ENCODE data around the gene ANKRD55.
"Not testable (repeated sequence)": the region's sequence is repeated elsewhere in the genome, so short reads cannot be mapped to it uniquely, and the experiment has no call there.

The ANKRD55 gene

DNA sequence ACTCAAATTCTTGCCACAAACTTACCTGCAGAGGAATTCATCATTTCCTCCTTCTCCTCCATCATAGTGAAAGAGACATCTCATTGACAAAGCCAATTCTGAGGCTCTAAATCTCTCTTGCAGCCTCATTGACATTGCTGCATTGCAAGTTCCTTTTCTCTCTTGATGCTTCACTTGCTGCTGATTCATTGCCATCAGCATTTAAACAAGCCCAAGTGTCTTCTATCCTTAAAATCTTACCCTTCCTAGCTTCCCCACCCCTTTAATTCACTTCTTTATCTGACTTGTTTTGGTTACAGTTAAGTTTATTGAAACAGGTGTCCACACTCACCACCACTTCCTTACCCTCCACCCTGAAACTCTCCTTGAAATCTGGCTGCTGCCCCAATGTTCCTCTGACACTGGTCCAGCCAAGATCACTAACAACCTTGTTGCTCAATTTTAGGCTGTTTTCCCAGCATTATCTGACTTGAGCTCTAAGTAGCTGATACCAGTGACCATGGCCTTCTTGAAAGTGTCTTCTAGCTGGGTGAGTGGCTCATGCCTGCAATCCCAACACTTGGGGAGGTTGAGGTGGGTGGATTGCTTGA lies 152.0 kb downstream of the ANKRD55 start:
- H3K4me3 ChIP-seq (ENCODE audit: low read length); H3K27ac ChIP-seq (ENCODE audit: low read length); DNase-seq (ENCODE audit: low read depth, low spot score): not testable (repeated sequence)

DNA sequence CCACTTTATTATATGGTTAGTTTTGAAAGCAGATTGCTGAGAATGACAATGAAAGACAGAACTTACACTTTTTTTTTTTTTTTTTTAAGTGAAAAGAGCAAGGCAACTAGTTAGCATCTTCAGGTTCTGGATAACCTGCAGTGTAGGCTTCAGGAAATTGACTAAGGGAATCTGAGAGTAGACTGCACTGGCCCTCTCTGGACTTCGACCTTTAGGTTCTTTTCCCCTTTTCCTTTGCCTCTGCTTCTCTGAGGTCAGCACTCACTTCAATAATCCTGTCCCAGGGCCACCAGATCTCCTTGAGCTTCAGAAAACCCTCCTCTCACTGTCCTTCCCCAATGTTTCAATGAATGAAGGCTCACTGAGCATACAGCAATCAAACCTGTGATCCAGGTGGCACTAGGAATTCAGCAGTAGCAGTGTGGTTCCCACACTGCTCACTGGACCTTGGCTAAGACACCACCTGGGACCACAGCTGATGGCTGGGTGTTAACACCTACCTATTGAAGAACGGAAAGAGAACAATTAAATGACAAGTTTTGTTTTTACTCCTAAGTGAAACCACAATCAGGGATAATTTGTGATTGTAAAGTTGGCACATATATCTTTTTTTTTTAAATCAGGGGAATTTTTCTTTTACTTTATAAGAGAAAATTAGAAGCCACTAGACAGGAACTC lies 152.6 kb downstream of the ANKRD55 start:
- H3K27ac ChIP-seq (ENCODE audit: low read length), result no peak overlapping the region
- H3K27me3 ChIP-seq (ENCODE audit: control insufficient read depth, insufficient read depth, low read length), result no peaks in the 10 kb centered on the region
- no peaks in the 10 kb centered on the region for H3K9me3 ChIP-seq (ENCODE audit: control insufficient read depth, insufficient read depth, low read length)
- H3K36me3 ChIP-seq (ENCODE audit: control insufficient read depth, insufficient read depth, low read length), result no peaks in the 10 kb centered on the region
- no peaks in the 10 kb centered on the region for H3K4me1 ChIP-seq (ENCODE audit: control insufficient read depth, insufficient read depth, low read length)
- no peak overlapping the region for H3K4me3 ChIP-seq (ENCODE audit: low read length)
- no peak for DNase-seq (ENCODE audit: low read depth, low spot score)
- no CpG with 5 or more reads among the region's 2 CpGs for WGBS (ENCODE audit: insufficient coverage, insufficient read length)

More for the DNA sequence above, 152.0 kb downstream of the ANKRD55 start:
- H3K36me3 ChIP-seq (ENCODE audit: control insufficient read depth, insufficient read depth, low read length); H3K27me3 ChIP-seq (ENCODE audit: control insufficient read depth, insufficient read depth, low read length); H3K9me3 ChIP-seq (ENCODE audit: control insufficient read depth, insufficient read depth, low read length); H3K4me1 ChIP-seq (ENCODE audit: control insufficient read depth, insufficient read depth, low read length): not testable (repeated sequence)

GRCh38 chr5:56079157-56079500 lies 154.0 kb downstream of the ANKRD55 start:
- not testable (repeated sequence) for DNase-seq (ENCODE audit: low read depth, low spot score); H3K36me3 ChIP-seq (ENCODE audit: control insufficient read depth, insufficient read depth, low read length); H3K27ac ChIP-seq (ENCODE audit: low read length); H3K9me3 ChIP-seq (ENCODE audit: control insufficient read depth, insufficient read depth, low read length); H3K27me3 ChIP-seq (ENCODE audit: control insufficient read depth, insufficient read depth, low read length); H3K4me3 ChIP-seq (ENCODE audit: low read length); H3K4me1 ChIP-seq (ENCODE audit: control insufficient read depth, insufficient read depth, low read length)
- WGBS (ENCODE audit: insufficient coverage, insufficient read length), result no CpG with 5 or more reads among the region's 5 CpGs

DNA sequence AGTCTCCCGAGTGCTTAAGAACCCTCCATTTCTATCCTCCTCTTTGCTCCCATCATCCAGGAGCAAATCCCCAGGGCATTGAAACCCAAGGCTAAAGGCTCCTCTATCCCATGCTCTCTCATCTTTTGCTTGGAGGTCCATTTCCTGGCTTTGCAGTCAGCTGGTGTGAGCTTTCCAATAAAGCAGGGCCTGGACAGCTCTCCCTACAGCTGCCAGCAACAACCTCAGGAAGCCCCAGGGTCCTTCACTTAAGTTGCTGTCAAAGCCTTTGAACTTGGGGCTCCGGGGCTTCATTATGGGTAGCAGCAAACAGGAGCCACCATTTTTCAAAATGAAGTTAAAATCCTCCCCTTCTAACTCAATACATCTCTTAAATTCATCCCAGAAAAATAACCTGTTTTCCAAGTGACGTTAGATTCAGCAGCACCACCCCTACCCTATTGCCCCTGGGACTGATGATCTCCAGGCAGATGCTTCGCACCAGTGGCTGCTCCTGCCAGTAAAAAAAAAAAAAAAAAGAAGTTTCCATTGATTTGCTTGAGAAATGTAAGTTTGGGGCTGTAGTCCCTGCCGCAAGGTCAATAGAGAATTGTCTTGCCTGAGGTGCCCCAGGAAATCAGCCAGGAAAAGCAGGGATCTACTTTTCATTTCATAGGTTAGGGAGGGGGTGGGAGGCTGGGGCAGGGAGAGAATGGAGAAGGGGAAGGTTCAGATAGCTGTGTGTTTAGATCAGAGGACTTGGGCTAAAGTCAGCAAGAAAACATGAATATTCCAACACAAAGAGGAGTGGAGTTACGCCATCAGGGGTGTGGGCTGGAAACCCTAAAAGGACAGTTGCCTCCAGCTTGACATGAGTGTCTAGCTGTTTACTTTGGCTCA lies 154.6 kb downstream of the ANKRD55 start:
- Histone ChIP-seq H3K36me3 (ENCODE audit: control insufficient read depth, insufficient read depth, low read length) (no peaks in the 10 kb centered on the region), H3K9me3 (ENCODE audit: control insufficient read depth, insufficient read depth, low read length) (no peaks in the 10 kb centered on the region), H3K27me3 (ENCODE audit: control insufficient read depth, insufficient read depth, low read length) (no peaks in the 10 kb centered on the region), H3K4me1 (ENCODE audit: control insufficient read depth, insufficient read depth, low read length) (no peaks in the 10 kb centered on the region), H3K4me3 (ENCODE audit: low read length) (no peak overlapping the region), H3K27ac (ENCODE audit: low read length) (no peak overlapping the region)
- no peak for DNase-seq (ENCODE audit: low read depth, low spot score)
- no CpG with 5 or more reads among the region's 6 CpGs for WGBS (ENCODE audit: insufficient coverage, insufficient read length)

- H3K27ac ChIP-seq (ENCODE audit: low read length), result no peak overlapping the region
- DNase-seq (ENCODE audit: low read depth, low spot score), result no peak
Observed at GRCh38 chr5:56077796-56078233, 155.3 kb downstream of the ANKRD55 start.

GRCh38 chr5:56076486-56076885 lies 156.6 kb downstream of the ANKRD55 start:
- no CpG with 5 or more reads among the region's 3 CpGs for WGBS (ENCODE audit: insufficient coverage, insufficient read length)
- Histone ChIP-seq H3K27ac (ENCODE audit: low read length) (no peak overlapping the region), H3K4me3 (ENCODE audit: low read length) (no peak overlapping the region), H3K4me1 (ENCODE audit: control insufficient read depth, insufficient read depth, low read length) (no peaks in the 10 kb centered on the region), H3K27me3 (ENCODE audit: control insufficient read depth, insufficient read depth, low read length) (no peaks in the 10 kb centered on the region), H3K36me3 (ENCODE audit: control insufficient read depth, insufficient read depth, low read length) (no peaks in the 10 kb centered on the region), H3K9me3 (ENCODE audit: control insufficient read depth, insufficient read depth, low read length) (no peaks in the 10 kb centered on the region)
- DNase-seq (ENCODE audit: low read depth, low spot score), result no peak

More at GRCh38 chr5:56077796-56078233, 155.3 kb downstream of the ANKRD55 start:
- WGBS (ENCODE audit: insufficient coverage, insufficient read length), result no CpG with 5 or more reads among the region's 7 CpGs
- Histone ChIP-seq H3K4me3 (ENCODE audit: low read length) (no peak overlapping the region), H3K9me3 (ENCODE audit: control insufficient read depth, insufficient read depth, low read length) (no peaks in the 10 kb centered on the region), H3K36me3 (ENCODE audit: control insufficient read depth, insufficient read depth, low read length) (no peaks in the 10 kb centered on the region), H3K4me1 (ENCODE audit: control insufficient read depth, insufficient read depth, low read length) (no peaks in the 10 kb centered on the region), H3K27me3 (ENCODE audit: control insufficient read depth, insufficient read depth, low read length) (no peaks in the 10 kb centered on the region)

GRCh38 chr5:56075361-56075760 lies 157.8 kb downstream of the ANKRD55 start:
- Histone ChIP-seq H3K4me1 (ENCODE audit: control insufficient read depth, insufficient read depth, low read length) (no peaks in the 10 kb centered on the region), H3K36me3 (ENCODE audit: control insufficient read depth, insufficient read depth, low read length) (no peaks in the 10 kb centered on the region), H3K9me3 (ENCODE audit: control insufficient read depth, insufficient read depth, low read length) (no peaks in the 10 kb centered on the region), H3K27ac (ENCODE audit: low read length) (no peak overlapping the region), H3K27me3 (ENCODE audit: control insufficient read depth, insufficient read depth, low read length) (no peaks in the 10 kb centered on the region), H3K4me3 (ENCODE audit: low read length) (no peak overlapping the region)
- WGBS (ENCODE audit: insufficient coverage, insufficient read length), result no CpG with 5 or more reads among the region's 2 CpGs
- no peak for DNase-seq (ENCODE audit: low read depth, low spot score)

DNA sequence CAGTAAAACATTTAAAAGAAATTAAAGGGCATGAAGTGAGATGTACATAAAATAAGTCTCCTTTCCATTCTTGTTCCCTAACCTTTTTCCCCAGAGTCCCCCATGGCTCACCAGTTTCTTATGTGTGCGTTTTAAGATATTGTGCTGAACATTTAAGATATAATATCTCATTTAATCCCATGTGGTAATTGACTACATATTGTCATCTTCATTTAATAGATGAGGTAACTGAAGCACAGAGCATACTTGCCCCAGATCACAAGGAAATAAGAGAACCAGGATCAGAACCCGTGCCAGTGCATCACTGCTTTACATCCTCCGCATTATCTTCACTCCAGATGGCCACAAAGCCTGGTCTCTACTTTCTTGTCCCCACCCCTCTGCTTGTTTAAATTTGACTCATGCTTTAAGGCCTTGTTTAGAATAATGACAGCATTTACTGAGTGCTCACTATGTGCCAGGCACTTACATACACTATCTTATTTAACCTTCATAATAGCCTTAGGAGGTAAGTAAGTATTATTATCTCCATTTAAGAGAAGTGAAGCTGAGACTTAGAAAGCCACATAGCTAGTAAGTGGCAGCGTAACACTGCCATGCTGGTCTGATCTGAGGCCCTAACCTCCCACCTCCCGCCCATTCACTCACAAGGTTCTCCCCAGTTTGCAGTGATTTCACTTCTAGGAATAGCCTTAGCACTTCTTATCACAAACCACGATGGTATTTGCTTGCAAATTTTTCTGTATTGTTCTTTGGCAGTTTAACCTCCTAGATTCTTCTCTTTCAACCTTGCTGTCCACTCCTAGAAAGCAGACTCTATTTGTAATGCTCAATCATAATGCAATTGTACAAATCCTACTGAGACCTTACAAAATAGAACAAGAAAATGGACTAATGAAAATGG lies 160.0 kb downstream of the ANKRD55 start:
- DNase-seq (ENCODE audit: low read depth, low spot score), result no peak
- no CpG with 5 or more reads among the region's 6 CpGs for WGBS (ENCODE audit: insufficient coverage, insufficient read length)
- Histone ChIP-seq H3K4me3 (ENCODE audit: low read length) (no peak overlapping the region), H3K4me1 (ENCODE audit: control insufficient read depth, insufficient read depth, low read length) (no peaks in the 10 kb centered on the region), H3K27ac (ENCODE audit: low read length) (no peak overlapping the region), H3K9me3 (ENCODE audit: control insufficient read depth, insufficient read depth, low read length) (no peaks in the 10 kb centered on the region), H3K36me3 (ENCODE audit: control insufficient read depth, insufficient read depth, low read length) (no peaks in the 10 kb centered on the region), H3K27me3 (ENCODE audit: control insufficient read depth, insufficient read depth, low read length) (no peaks in the 10 kb centered on the region)

- H3K4me3 ChIP-seq (ENCODE audit: low read length), result no peak overlapping the region
- DNase-seq (ENCODE audit: low read depth, low spot score), result no peak
- no CpG with 5 or more reads among the region's 4 CpGs for WGBS (ENCODE audit: insufficient coverage, insufficient read length)
- H3K9me3 ChIP-seq (ENCODE audit: control insufficient read depth, insufficient read depth, low read length), result no peaks in the 10 kb centered on the region
- no peak overlapping the region for H3K27ac ChIP-seq (ENCODE audit: low read length)
- no peaks in the 10 kb centered on the region for H3K27me3 ChIP-seq (ENCODE audit: control insufficient read depth, insufficient read depth, low read length)
- H3K4me1 ChIP-seq (ENCODE audit: control insufficient read depth, insufficient read depth, low read length), result no peaks in the 10 kb centered on the region
- no peaks in the 10 kb centered on the region for H3K36me3 ChIP-seq (ENCODE audit: control insufficient read depth, insufficient read depth, low read length)
Observed at GRCh38 chr5:56071470-56071869, 161.7 kb downstream of the ANKRD55 start.

GRCh38 chr5:56070851-56071465 lies 162.2 kb downstream of the ANKRD55 start:
- H3K9me3 ChIP-seq (ENCODE audit: control insufficient read depth, insufficient read depth, low read length), result no peaks in the 10 kb centered on the region
- H3K4me1 ChIP-seq (ENCODE audit: control insufficient read depth, insufficient read depth, low read length), result no peaks in the 10 kb centered on the region
- no peak overlapping the region for H3K27ac ChIP-seq (ENCODE audit: low read length)
- WGBS (ENCODE audit: insufficient coverage, insufficient read length), result no CpG with 5 or more reads among the region's 2 CpGs
- H3K27me3 ChIP-seq (ENCODE audit: control insufficient read depth, insufficient read depth, low read length), result no peaks in the 10 kb centered on the region
- H3K36me3 ChIP-seq (ENCODE audit: control insufficient read depth, insufficient read depth, low read length), result no peaks in the 10 kb centered on the region
- DNase-seq (ENCODE audit: low read depth, low spot score), result no peak
- no peak overlapping the region for H3K4me3 ChIP-seq (ENCODE audit: low read length)
